Measurements from ENCODE around the gene SMCO1.

The SMCO1 gene

DNA sequence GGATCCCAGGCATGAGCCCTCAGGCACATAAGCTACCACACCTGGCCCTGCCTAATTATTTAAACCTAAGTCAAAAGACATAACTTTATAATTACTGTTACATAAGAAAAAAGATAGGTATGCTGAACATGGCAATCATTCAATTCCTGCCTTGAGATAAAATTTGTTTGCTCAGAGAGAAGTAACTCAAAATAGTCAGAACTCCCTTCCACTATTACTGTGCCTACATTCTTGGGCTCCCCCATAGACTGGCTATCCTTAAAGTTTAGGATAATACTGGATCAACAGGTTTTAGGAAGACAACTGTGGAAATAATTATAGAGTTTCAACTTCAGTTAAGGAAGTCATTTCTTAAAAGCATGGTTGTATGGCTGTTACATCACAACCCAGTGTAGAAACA is 43.3 kb upstream of the SMCO1 start:
- TF ChIP-seq EZH2phosphoT487 (IDR thresholded peaks at IDR 0.05; ENCODE audit: borderline replicate concordance): no peak
- TF ChIP-seq, protein P1, sequence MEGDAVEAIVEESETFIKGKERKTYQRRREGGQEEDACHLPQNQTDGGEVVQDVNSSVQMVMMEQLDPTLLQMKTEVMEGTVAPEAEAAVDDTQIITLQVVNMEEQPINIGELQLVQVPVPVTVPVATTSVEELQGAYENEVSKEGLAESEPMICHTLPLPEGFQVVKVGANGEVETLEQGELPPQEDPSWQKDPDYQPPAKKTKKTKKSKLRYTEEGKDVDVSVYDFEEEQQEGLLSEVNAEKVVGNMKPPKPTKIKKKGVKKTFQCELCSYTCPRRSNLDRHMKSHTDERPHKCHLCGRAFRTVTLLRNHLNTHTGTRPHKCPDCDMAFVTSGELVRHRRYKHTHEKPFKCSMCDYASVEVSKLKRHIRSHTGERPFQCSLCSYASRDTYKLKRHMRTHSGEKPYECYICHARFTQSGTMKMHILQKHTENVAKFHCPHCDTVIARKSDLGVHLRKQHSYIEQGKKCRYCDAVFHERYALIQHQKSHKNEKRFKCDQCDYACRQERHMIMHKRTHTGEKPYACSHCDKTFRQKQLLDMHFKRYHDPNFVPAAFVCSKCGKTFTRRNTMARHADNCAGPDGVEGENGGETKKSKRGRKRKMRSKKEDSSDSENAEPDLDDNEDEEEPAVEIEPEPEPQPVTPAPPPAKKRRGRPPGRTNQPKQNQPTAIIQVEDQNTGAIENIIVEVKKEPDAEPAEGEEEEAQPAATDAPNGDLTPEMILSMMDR (conservative IDR thresholded peaks at IDR 0.05; ENCODE audit: low read length): no peak
- Histone ChIP-seq H4K20me1 (ENCODE audit: insufficient read depth, low read length, poor library complexity, severe bottlenecking) (no peaks in the 10 kb centered on the region), H3F3A (ENCODE audit: low read depth) (no peaks in the 10 kb centered on the region), H3K9me3 (ENCODE audit: insufficient read depth, low read depth, low read length) (no peaks in the 10 kb centered on the region), H3K4me1 (ENCODE audit: insufficient read depth, low read length, poor library complexity, severe bottlenecking) (peaks cover 5% of the 10 kb centered on the region), H2AFZ (ENCODE audit: low read length) (no peak overlapping the region), H3K4me3 (ENCODE audit: low read length, poor library complexity, severe bottlenecking) (no peak overlapping the region), H3K36me3 (ENCODE audit: insufficient read depth, low read length) (no peaks in the 10 kb centered on the region), H3K4me2 (ENCODE audit: low read depth, low read length, poor library complexity, severe bottlenecking) (no peak overlapping the region), H3K79me2 (ENCODE audit: insufficient read depth, low read length) (peaks cover 9% of the 10 kb centered on the region), H3K9me2 (replicated peaks; ENCODE audit: low read depth, low read length) (no peaks in the 10 kb centered on the region), H3K9ac (ENCODE audit: low read depth, low read length, poor library complexity, severe bottlenecking) (no peak overlapping the region), H3K27me3 (ENCODE audit: insufficient read depth, low read length, poor library complexity, severe bottlenecking) (no peaks in the 10 kb centered on the region)

DNA sequence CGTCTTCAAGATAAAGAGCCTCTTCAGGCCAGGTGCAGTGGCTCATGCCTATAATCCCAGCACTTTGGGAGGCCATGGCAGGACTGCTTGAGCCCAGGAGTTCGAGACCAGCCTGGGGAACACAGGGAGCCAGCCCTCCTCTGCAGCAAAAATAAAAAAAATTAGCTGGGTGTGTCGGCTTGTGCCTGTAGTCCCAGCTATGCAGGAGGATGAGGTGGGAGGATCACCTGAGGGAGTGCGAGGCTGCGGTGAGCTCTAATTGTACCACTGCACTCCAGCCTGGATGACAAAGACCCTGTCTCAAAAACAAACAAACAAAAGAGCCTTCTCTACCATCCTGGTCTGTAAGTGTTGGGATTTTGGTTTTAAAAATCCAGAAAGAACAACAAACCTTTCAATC is 42.1 kb upstream of the SMCO1 start:
- no peaks in the 10 kb centered on the region for H3K79me2 ChIP-seq (ENCODE audit: insufficient read depth, low read length)
- no peaks in the 10 kb centered on the region for H3K4me1 ChIP-seq (ENCODE audit: insufficient read depth, low read length, poor library complexity, severe bottlenecking)
- no peak overlapping the region for H3K4me2 ChIP-seq (ENCODE audit: low read depth, low read length, poor library complexity, severe bottlenecking)
- H3K9me3 ChIP-seq (ENCODE audit: insufficient read depth, low read depth, low read length): no peaks in the 10 kb centered on the region
- no peak overlapping the region for H2AFZ ChIP-seq (ENCODE audit: low read length)
- H3K9me2 ChIP-seq (replicated peaks; ENCODE audit: low read depth, low read length): no peaks in the 10 kb centered on the region
- H4K20me1 ChIP-seq (ENCODE audit: insufficient read depth, low read length, poor library complexity, severe bottlenecking): no peaks in the 10 kb centered on the region
- H3K4me3 ChIP-seq (ENCODE audit: low read length, poor library complexity, severe bottlenecking): no peak overlapping the region
- no peak overlapping the region for H3K9ac ChIP-seq (ENCODE audit: low read depth, low read length, poor library complexity, severe bottlenecking)
- H3K36me3 ChIP-seq (ENCODE audit: insufficient read depth, low read length): no peaks in the 10 kb centered on the region
- no peaks in the 10 kb centered on the region for H3K27me3 ChIP-seq (ENCODE audit: insufficient read depth, low read length, poor library complexity, severe bottlenecking)
- no peak for TF ChIP-seq EZH2phosphoT487 (IDR thresholded peaks at IDR 0.05; ENCODE audit: borderline replicate concordance)
- TF ChIP-seq, protein P1 (conservative IDR thresholded peaks at IDR 0.05; ENCODE audit: low read length): no peak
- no peaks in the 10 kb centered on the region for H3F3A ChIP-seq (ENCODE audit: low read depth)

DNA sequence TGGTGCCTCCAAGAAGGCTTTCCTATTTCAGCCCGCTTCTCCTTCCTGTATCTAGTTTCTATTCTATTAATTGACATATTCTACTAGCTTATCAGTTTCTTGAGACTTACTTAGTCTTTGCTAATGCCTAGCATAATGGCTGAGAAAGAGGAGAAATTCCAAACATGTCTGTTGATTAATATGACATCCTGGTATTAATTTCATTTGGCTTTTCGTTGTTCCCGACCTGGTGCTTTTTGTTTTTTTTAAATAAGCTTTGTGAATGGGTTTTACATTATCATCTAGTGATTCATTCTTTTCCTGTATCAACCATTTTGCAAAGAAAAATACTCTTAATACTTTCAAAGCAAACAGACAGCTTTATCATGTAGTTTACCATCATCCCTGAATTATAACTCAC is 40.1 kb upstream of the SMCO1 start:
- Histone ChIP-seq H3K9ac (ENCODE audit: low read depth, low read length, poor library complexity, severe bottlenecking) (no peak overlapping the region), H3K36me3 (ENCODE audit: insufficient read depth, low read length) (no peaks in the 10 kb centered on the region), H3K4me1 (ENCODE audit: insufficient read depth, low read length, poor library complexity, severe bottlenecking) (no peaks in the 10 kb centered on the region), H2AFZ (ENCODE audit: low read length) (no peak overlapping the region), H3K4me2 (ENCODE audit: low read depth, low read length, poor library complexity, severe bottlenecking) (no peak overlapping the region), H3K27me3 (ENCODE audit: insufficient read depth, low read length, poor library complexity, severe bottlenecking) (no peaks in the 10 kb centered on the region), H4K20me1 (ENCODE audit: insufficient read depth, low read length, poor library complexity, severe bottlenecking) (no peaks in the 10 kb centered on the region), H3K79me2 (ENCODE audit: insufficient read depth, low read length) (no peaks in the 10 kb centered on the region), H3K9me3 (ENCODE audit: insufficient read depth, low read depth, low read length) (peaks cover 3% of the 10 kb centered on the region; the same call in 1 of the 2 replicates), H3K9me2 (replicated peaks; ENCODE audit: low read depth, low read length) (no peaks in the 10 kb centered on the region), H3K4me3 (ENCODE audit: low read length, poor library complexity, severe bottlenecking) (no peak overlapping the region), H3F3A (ENCODE audit: low read depth) (no peaks in the 10 kb centered on the region)
- TF ChIP-seq EZH2phosphoT487 (IDR thresholded peaks at IDR 0.05; ENCODE audit: borderline replicate concordance): no peak
- TF ChIP-seq, protein P1 (conservative IDR thresholded peaks at IDR 0.05; ENCODE audit: low read length): no peak
